Nephron progenitor cell (in vitro differentiated cells): ENCODE measurements around the gene TSPAN5.
"Not testable (repeated sequence)": the region's sequence is repeated elsewhere in the genome, so short reads cannot be mapped to it uniquely, and the experiment has no call there.

Experiments used
- DNase-seq: peaks from one replicate; pipeline ENCODE4 v3.0.0; 2021
- H3K27ac Mint-ChIP-seq: 2 replicates; pipeline ENCODE4 v1.8.0; 2021; ENCODE audit warnings: mild to moderate bottlenecking, moderate library complexity, mixed read lengths
- H3K27me3 Mint-ChIP-seq: 2 replicates; pipeline ENCODE4 v1.8.0; 2021; ENCODE audit warnings: mild to moderate bottlenecking, low read depth, mixed read lengths; ENCODE audit not compliant: poor library complexity
- H3K36me3 Mint-ChIP-seq: 2 replicates; pipeline ENCODE4 v1.8.0; 2021; ENCODE audit warnings: low read depth, mixed read lengths
- H3K4me1 Mint-ChIP-seq: 2 replicates; pipeline ENCODE4 v1.8.0; 2021; ENCODE audit warnings: mixed read lengths
- H3K4me3 Mint-ChIP-seq: 2 replicates; pipeline ENCODE4 v1.8.0; 2021; ENCODE audit warnings: mild to moderate bottlenecking, moderate library complexity, mixed read lengths
- H3K9me3 Mint-ChIP-seq: 2 replicates; pipeline ENCODE4 v1.8.0; 2021; ENCODE audit warnings: mild to moderate bottlenecking, moderate library complexity, mixed read lengths
- CTCF ChIP-seq: fragments of 200-600 bp; sonication (generic); IDR thresholded peaks from 2 replicates; pipeline ENCODE4 v1.5.0; 2021; ENCODE audit warnings: antibody characterized with exemption

TSPAN5 gene

GRCh38 chr4:98466868-98467599 lies 191.4 kb downstream of the TSPAN5 start:
- H3K4me3 Mint-ChIP-seq = peak overlapping the region; percentile 83

GRCh38 chr4:98462487-98462886 lies 195.9 kb downstream of the TSPAN5 start:
- peaks cover 7% of the 10 kb centered on the region for H3K4me1 Mint-ChIP-seq
- TF ChIP-seq CTCF = no peak
- H3K4me3 Mint-ChIP-seq = no peak overlapping the region
- peaks cover 3% of the 10 kb centered on the region for H3K27me3 Mint-ChIP-seq
- H3K36me3 Mint-ChIP-seq = no peaks in the 10 kb centered on the region
- peaks cover 7% of the 10 kb centered on the region for H3K9me3 Mint-ChIP-seq
- no peak for DNase-seq
- H3K27ac Mint-ChIP-seq = no peak overlapping the region

More at GRCh38 chr4:98466868-98467599, 191.4 kb downstream of the TSPAN5 start:
- Mint-ChIP-seq H3K27ac (peak overlapping the region; percentile 81), H3K4me1 (peaks cover 34% of the 10 kb centered on the region), H3K27me3 (peaks cover 3% of the 10 kb centered on the region), H3K9me3 (no peaks in the 10 kb centered on the region), H3K36me3 (peaks cover 23% of the 10 kb centered on the region)
- TF ChIP-seq CTCF = no peak
- no peak for DNase-seq

GRCh38 chr4:98461121-98461865 lies 197.1 kb downstream of the TSPAN5 start:
- not testable (repeated sequence) for H3K9me3 Mint-ChIP-seq, H3K4me3 Mint-ChIP-seq, H3K27me3 Mint-ChIP-seq, H3K4me1 Mint-ChIP-seq, H3K27ac Mint-ChIP-seq, DNase-seq, H3K36me3 Mint-ChIP-seq

- not testable (repeated sequence) for H3K4me3 Mint-ChIP-seq
Observed at GRCh38 chr4:98457422-98457821, 201.0 kb downstream of the TSPAN5 start.

GRCh38 chr4:98452091-98452490 lies 206.3 kb downstream of the TSPAN5 start:
- H3K4me3 Mint-ChIP-seq = no peak overlapping the region
- peaks cover 18% of the 10 kb centered on the region for H3K9me3 Mint-ChIP-seq
- no peak overlapping the region for H3K27ac Mint-ChIP-seq
- H3K27me3 Mint-ChIP-seq = peaks cover 2% of the 10 kb centered on the region
- no peak for TF ChIP-seq CTCF
- DNase-seq = no peak
- peaks cover 5% of the 10 kb centered on the region for H3K4me1 Mint-ChIP-seq
- H3K36me3 Mint-ChIP-seq = peaks cover 5% of the 10 kb centered on the region

More at GRCh38 chr4:98457422-98457821, 201.0 kb downstream of the TSPAN5 start:
- H3K36me3 Mint-ChIP-seq, H3K4me1 Mint-ChIP-seq, H3K27me3 Mint-ChIP-seq, H3K27ac Mint-ChIP-seq, DNase-seq: not testable (repeated sequence)
- peaks cover 25% of the 10 kb centered on the region for H3K9me3 Mint-ChIP-seq

GRCh38 chr4:98448908-98449307 lies 209.5 kb downstream of the TSPAN5 start:
- Mint-ChIP-seq H3K9me3 (peaks cover 11% of the 10 kb centered on the region), H3K4me3 (no peak overlapping the region), H3K27me3 (peaks cover under 1% of the 10 kb centered on the region), H3K4me1 (peaks cover 5% of the 10 kb centered on the region), H3K27ac (no peak overlapping the region), H3K36me3 (peaks cover 4% of the 10 kb centered on the region)
- no peak for DNase-seq
- no peak for TF ChIP-seq CTCF
